Gastroesophageal sphincter (tissue), 4 donors: Measurements from ENCODE around the gene MSH5. TPM values are rescaled to one million over a fixed set of nuclear protein-coding genes. Genes with fewer than 3 reads are reported as not detected.

Experiments
- ATAC-seq: fragments of 150-250 bp; one replicate; pipeline ENCODE4 v1.9.1; 2016; ENCODE audit warnings: mild to moderate bottlenecking, moderate library complexity
- H3K27ac ChIP-seq, 4 donors: fragments of 200-600 bp; sonication (generic) in 3 of 4; 1 replicate in 3 of 4; 2 replicates in 1 of 4; pipeline ENCODE4 v1.5.1; 2016 to 2019
- H3K27me3 ChIP-seq: fragments of 200-600 bp; sonication (generic); one replicate; pipeline ENCODE4 v1.5.1; 2019
- H3K36me3 ChIP-seq, 2 donors: fragments of 200-600 bp; sonication (generic); one replicate each; pipeline ENCODE4 v1.5.1; 2019; ENCODE audit warnings: control low read depth in 1 of 2
- H3K4me1 ChIP-seq, 3 donors: fragments of 200-600 bp; sonication (generic); 1 replicate in 2 of 3; 2 replicates in 1 of 3; pipeline ENCODE4 v1.5.1; 2016 to 2019; ENCODE audit warnings: control low read depth in 2 of 3
- H3K4me3 ChIP-seq, 2 donors: fragments of 200-600 bp; sonication (generic); one replicate each; pipeline ENCODE4 v1.5.1; 2019; ENCODE audit warnings: mild to moderate bottlenecking in 1 of 2, moderate library complexity in 1 of 2
- H3K9me3 ChIP-seq, 3 donors: fragments of 200-600 bp; sonication (generic); one replicate each; pipeline ENCODE4 v1.5.1; 2017 to 2019; ENCODE audit warnings: control low read depth in 2 of 3
- CTCF ChIP-seq, 4 experiments: fragments of 200-600 bp in 2 of 4; fragments of 450-650 bp in 2 of 4; sonication (generic) in 1 of 4; IDR thresholded peaks; one replicate each; pipeline ENCODE4 v1.5.1; 2017 to 2019; ENCODE audit warnings: antibody characterized with exemption in 4 of 4, mild to moderate bottlenecking in 2 of 4, moderate library complexity in 2 of 4
- EP300 ChIP-seq: sonication (generic); formaldehyde crosslinking; IDR thresholded peaks from one replicate; pipeline ENCODE4 v1.6.1; 2017; ENCODE audit warnings: antibody characterized with exemption, mild to moderate bottlenecking
- POLR2A ChIP-seq, 2 donors: fragments of 450-650 bp; IDR thresholded peaks; one replicate each; pipeline ENCODE4 v1.6.1; 2017; ENCODE audit warnings: antibody characterized with exemption in 2 of 2, mild to moderate bottlenecking in 2 of 2, moderate library complexity in 1 of 2
- POLR2AphosphoS5 ChIP-seq: sonication (generic); formaldehyde crosslinking; IDR thresholded peaks from one replicate; pipeline ENCODE4 v1.6.1; 2017; ENCODE audit warnings: antibody characterized with exemption
- WGBS, 2 donors: methylation state at CpG; one replicate each; pipeline ENCODE4 v1.1.5; 2018; ENCODE audit warnings: low coverage in 1 of 2; 5-methylcytosine and 5-hydroxymethylcytosine counted together
- total RNA-seq, 4 donors: library from RNA; depleted of rRNA; stranded (reverse); fragments of >200 nt; gene quantifications; one replicate each; pipeline ENCODE4 v1.1.0, GENCODE V29; 2016

MSH5 gene
- total RNA-seq, 4 donors from 2014 or later: 1.9 to 12.7 (median 6.7) TPM

GRCh38 chr6:31776989-31777666, 37.3 kb downstream of the MSH5 start, which contains the start of gene VWA7:
Gene VWA7, minus strand, starts transcription at chr6:31777328. Its CDS starts 549 bp downstream, at chr6:31776779.
- TF ChIP-seq POLR2A (IDR thresholded peaks at IDR 0.05) (no peak), EP300 (no peak), CTCF (IDR thresholded peaks at IDR 0.05) (no peak), POLR2AphosphoS5 (peak; percentile 44)
- Histone ChIP-seq H3K36me3 (peaks cover 0 to 43% of the 10 kb centered on the region in 2 donors), H3K27me3 (no peaks in the 10 kb centered on the region), H3K4me1 (peaks cover 0 to 14% (median 10%) of the 10 kb centered on the region in 3 donors), H3K9me3 (no peaks in the 10 kb centered on the region), H3K4me3 (peak within 1 kb of the TSS in 1 of 2 donors; percentile 8), H3K27ac (peak within 1 kb of the TSS in 2 of 4 donors; percentile 7 to 53)
- WGBS, 2 donors: 5 to 80% methylated on average over 1 to 6 of the region's 15 CpGs
- ATAC-seq: peak; percentile 34

GRCh38 chr6:31777667-31778050, 37.9 kb downstream of the MSH5 start:
- Histone ChIP-seq H3K4me3 (no peak overlapping the region), H3K27ac (peak overlapping the region in 1 of 4 donors; percentile 53), H3K4me1 (peaks cover 0 to 14% (median 10%) of the 10 kb centered on the region in 3 donors), H3K36me3 (peaks cover 0 to 48% of the 10 kb centered on the region in 2 donors), H3K27me3 (no peaks in the 10 kb centered on the region), H3K9me3 (no peaks in the 10 kb centered on the region)
- TF ChIP-seq POLR2A (IDR thresholded peaks at IDR 0.05) (no peak), CTCF (IDR thresholded peaks at IDR 0.05) (no peak), EP300 (no peak), POLR2AphosphoS5 (no peak)
- WGBS, 2 donors: 100% methylated on average over 1 to 3 of the region's 5 CpGs
- ATAC-seq: no peak

DNA sequence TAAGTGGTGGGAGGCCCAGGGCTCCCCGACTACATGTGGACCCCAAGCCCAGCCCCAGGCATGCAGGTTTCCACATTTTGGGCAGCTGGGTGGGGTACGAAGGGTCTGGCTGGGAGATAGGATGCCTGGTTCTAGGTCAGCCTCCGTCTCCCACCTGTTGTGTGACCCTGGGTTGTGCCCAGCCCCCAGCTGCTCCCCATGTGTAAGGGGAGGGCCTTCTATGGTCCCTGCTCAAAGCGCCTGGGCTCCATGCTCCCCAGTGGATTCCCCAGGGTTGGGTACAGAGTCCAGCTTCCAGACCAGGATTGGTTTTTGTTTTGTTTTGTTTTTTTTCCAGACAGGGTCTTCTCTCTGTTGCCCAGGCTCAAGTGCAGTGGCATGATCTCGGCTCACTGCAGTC, 38.4 kb downstream of the MSH5 start:
- no peak for ATAC-seq
- no peak overlapping the region for H3K27ac ChIP-seq

DNA sequence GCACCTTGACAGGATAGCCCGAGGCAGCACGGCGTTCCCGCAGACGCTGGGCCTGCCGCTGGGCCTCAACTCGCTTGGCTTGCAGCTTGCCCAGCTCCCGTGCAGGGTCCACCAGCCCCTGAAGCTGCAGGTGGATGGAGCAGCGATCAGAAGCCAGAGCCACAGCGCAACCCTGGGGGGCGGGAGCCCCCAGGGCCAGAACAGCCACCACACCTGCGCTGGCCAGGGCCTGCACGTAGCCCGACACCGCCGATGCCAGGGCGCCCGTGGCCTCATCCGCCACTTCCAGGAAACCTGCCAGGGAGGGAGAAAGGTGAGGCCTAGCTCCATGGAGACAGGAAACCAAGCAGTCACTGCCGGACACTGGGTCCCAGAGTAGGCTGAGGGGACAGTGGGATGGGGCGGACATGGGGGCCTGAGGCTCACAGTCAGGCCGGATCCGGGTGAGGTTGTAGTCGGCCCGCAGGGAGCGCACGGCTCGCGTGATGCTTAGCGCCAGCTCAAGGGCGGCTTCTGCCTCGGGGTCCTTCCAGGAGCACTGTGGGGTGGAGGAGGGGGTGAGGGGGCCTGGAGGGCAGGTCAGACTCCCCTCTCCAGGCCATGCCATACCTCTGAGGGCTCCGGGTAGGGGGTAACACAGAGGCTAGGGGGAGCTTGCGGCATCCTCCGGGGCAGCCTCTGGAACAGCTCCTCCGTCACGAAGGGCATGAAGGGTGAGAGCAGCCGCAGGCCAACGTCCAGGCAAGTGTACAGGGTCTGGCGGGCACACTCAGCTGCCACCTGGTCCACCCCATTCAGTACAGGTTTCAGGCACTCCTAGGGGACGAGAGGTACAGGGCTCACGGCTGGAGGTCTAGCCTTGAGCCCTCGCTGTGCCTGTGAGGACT, 39.4 kb downstream of the MSH5 start:
- no peak overlapping the region for H3K27ac ChIP-seq
- H3K4me1 ChIP-seq: peaks cover 0 to 14% (median 10%) of the 10 kb centered on the region in 3 donors
- H3K9me3 ChIP-seq: no peaks in the 10 kb centered on the region
- no peak overlapping the region for H3K4me3 ChIP-seq
- no peak for ATAC-seq
- H3K36me3 ChIP-seq: peaks cover 0 to 64% of the 10 kb centered on the region in 2 donors
- TF ChIP-seq POLR2A (IDR thresholded peaks at IDR 0.05) (no peak), POLR2AphosphoS5 (no peak), EP300 (no peak), CTCF (IDR thresholded peaks at IDR 0.05) (no peak)
- H3K27me3 ChIP-seq: no peaks in the 10 kb centered on the region
- 88% methylated on average over 11 to 12 of the region's 43 CpGs for WGBS, 2 donors

More for the DNA sequence above, 38.4 kb downstream of the MSH5 start:
- 100% methylated on average over 1 of the region's 5 CpGs; no CpG with 5 or more reads in 1 of the 2 donors for WGBS, 2 donors
- Histone ChIP-seq H3K36me3 (peaks cover 0 to 53% of the 10 kb centered on the region in 2 donors), H3K27me3 (no peaks in the 10 kb centered on the region), H3K4me3 (no peak overlapping the region), H3K4me1 (peaks cover 0 to 14% (median 10%) of the 10 kb centered on the region in 3 donors), H3K9me3 (no peaks in the 10 kb centered on the region)
- TF ChIP-seq POLR2AphosphoS5: no peak
- no peak for TF ChIP-seq EP300
- no peak for TF ChIP-seq POLR2A (IDR thresholded peaks at IDR 0.05)
- no peak for TF ChIP-seq CTCF (IDR thresholded peaks at IDR 0.05)
